Ascending aorta (tissue), 2 donors: Measurements from ENCODE around the gene SRD5A2. TPM values are rescaled to one million over a fixed set of nuclear protein-coding genes. Genes with fewer than 3 reads are reported as not detected.

Experiments used
- DNase-seq, 2 donors: peaks; one replicate each; pipeline ENCODE4 v3.0.0-alpha.2; 2019; ENCODE audit warnings: low spot score in 2 of 2
- H3K27ac ChIP-seq, 2 donors: fragments of 200-600 bp; sonication (generic); one replicate each; pipeline ENCODE4 v1.5.1; 2016 to 2017; ENCODE audit warnings: mild to moderate bottlenecking in 1 of 2
- H3K27me3 ChIP-seq: fragments of 200-600 bp; sonication (generic); one replicate; pipeline ENCODE4 v1.5.1; 2017
- H3K36me3 ChIP-seq, 2 donors: fragments of 200-600 bp; sonication (generic); one replicate each; pipeline ENCODE4 v1.5.1; 2016
- H3K4me1 ChIP-seq, 2 donors: fragments of 200-600 bp; sonication (generic); one replicate each; pipeline ENCODE4 v1.5.1; 2016 to 2017; ENCODE audit warnings: mild to moderate bottlenecking in 1 of 2
- H3K4me3 ChIP-seq, 2 donors: fragments of 200-600 bp; sonication (generic); one replicate each; pipeline ENCODE4 v1.5.1; 2016 to 2017; ENCODE audit warnings: mild to moderate bottlenecking in 1 of 2
- H3K9me3 ChIP-seq, 2 donors: fragments of 200-600 bp; sonication (generic); one replicate each; pipeline ENCODE4 v1.5.1; 2016
- intact Hi-C: fragments of 100-400 bp; cut with DNase I; formaldehyde crosslinking; loops from one replicate; pipeline ENCODE4 v1.15.1; 2023
- total RNA-seq: library from RNA; depleted of rRNA; stranded (reverse); fragments of >200 nt; gene quantifications from one replicate; pipeline ENCODE4 v1.1.0, GENCODE V29; 2016
- TF ChIP-seq, protein P1 (sequence below), 3 experiments: fragments of 200-600 bp in 2 of 3; fragments of 450-650 bp in 1 of 3; sonication (generic) in 2 of 3; IDR thresholded peaks; one replicate each; pipeline ENCODE4 v1.5.1; 2016 to 2019; ENCODE audit warnings: antibody characterized with exemption in 3 of 3, mild to moderate bottlenecking in 1 of 3, moderate library complexity in 1 of 3

Gene SRD5A2
- total RNA-seq, 1 donor from 2014 or later = not detected

DNA sequence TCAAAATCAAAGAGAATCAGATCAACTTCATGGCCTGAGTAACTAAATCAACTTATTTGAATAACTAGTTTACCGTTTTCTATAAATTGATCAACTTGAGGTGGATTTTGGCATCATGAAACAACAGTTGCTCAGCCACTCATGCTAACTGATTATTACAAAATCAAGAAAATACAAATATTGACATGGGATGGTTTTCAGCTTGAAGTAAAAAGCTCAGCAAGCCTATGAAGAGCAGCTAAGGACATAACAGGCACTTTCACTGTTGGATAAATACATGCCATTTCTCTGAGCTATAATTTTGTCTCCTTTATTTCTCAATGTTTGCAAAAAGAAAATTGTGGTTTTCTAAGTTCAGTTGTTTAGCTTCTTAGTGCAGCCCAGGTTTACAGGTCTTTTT, 18.9 kb downstream of the SRD5A2 start:
- Histone ChIP-seq H3K9me3 (no peaks in the 10 kb centered on the region), H3K4me3 (no peak overlapping the region), H3K27me3 (no peaks in the 10 kb centered on the region), H3K4me1 (no peaks in the 10 kb centered on the region), H3K36me3 (no peaks in the 10 kb centered on the region), H3K27ac (no peak overlapping the region)
- intact Hi-C loops = no loop called here
- no peak for DNase-seq
- TF ChIP-seq, protein P1, sequence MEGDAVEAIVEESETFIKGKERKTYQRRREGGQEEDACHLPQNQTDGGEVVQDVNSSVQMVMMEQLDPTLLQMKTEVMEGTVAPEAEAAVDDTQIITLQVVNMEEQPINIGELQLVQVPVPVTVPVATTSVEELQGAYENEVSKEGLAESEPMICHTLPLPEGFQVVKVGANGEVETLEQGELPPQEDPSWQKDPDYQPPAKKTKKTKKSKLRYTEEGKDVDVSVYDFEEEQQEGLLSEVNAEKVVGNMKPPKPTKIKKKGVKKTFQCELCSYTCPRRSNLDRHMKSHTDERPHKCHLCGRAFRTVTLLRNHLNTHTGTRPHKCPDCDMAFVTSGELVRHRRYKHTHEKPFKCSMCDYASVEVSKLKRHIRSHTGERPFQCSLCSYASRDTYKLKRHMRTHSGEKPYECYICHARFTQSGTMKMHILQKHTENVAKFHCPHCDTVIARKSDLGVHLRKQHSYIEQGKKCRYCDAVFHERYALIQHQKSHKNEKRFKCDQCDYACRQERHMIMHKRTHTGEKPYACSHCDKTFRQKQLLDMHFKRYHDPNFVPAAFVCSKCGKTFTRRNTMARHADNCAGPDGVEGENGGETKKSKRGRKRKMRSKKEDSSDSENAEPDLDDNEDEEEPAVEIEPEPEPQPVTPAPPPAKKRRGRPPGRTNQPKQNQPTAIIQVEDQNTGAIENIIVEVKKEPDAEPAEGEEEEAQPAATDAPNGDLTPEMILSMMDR (IDR thresholded peaks at IDR 0.05) = no peak

DNA sequence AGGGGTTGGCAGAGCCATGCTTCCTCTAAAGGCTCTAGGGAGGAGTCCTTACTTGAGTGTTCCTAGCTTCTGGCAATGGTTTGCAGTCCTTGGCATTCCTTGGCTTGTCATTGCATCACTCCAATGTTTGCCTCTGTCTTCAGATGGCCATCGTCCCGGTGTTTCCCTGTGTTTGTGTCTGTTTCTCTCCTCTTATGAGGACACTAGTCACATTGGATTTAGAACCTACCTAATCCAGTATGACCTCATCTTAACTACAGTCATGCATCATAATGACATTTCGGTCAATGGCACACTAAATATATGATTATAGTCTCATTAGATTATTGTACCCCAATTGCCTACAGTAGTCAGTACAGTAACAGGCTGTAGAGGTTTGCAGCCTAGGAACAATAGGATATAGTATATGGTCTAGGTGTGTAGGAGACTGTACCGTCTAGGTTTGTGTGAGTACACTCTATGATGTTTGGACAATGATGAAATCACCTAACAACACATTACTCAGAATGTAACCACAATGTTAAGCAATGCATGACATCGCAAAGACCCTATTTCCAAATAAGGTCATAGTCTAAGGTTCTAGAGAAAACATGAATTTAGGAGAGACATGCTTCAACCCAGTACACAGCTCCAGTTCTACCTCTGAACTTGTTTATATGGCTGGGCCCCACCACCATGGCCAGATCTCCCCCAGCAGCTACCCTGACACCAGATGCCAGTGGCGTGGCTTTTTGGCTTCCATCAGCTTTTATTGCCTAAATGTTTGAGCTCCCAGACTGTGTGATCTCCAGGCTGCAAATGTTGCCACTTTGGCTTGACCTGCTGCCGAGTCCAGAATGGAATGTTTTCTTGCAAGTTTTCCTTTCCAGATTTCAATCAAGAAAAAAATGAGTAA, 22.1 kb downstream of the SRD5A2 start:
- TF ChIP-seq, protein P1 (IDR thresholded peaks at IDR 0.05) = no peak
- Histone ChIP-seq H3K4me1 (no peaks in the 10 kb centered on the region), H3K27me3 (no peaks in the 10 kb centered on the region), H3K9me3 (peaks cover 0 to 3% of the 10 kb centered on the region in 2 donors), H3K4me3 (no peak overlapping the region), H3K27ac (no peak overlapping the region), H3K36me3 (no peaks in the 10 kb centered on the region)
- intact Hi-C loops = no loop called here
- no peak for DNase-seq

DNA sequence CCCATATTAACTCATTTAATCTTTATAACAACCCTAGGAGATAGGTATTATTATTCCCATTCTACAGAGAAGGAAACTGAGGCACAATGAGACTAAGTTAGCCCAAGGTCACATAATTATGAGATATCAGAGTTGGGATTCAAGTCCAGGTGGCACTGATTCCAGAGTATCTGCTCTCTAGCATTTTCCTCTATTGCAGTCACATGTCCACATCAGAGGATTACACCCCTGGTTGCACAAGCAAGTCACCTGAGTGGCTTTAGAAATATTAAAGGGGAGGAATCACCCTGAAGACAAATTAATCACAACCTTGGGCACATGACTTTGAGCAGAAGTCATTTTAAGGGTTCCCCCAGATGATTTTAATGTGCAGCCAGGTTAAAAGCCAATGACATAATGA, 23.8 kb downstream of the SRD5A2 start:
- H3K4me3 ChIP-seq = no peak overlapping the region

DNA sequence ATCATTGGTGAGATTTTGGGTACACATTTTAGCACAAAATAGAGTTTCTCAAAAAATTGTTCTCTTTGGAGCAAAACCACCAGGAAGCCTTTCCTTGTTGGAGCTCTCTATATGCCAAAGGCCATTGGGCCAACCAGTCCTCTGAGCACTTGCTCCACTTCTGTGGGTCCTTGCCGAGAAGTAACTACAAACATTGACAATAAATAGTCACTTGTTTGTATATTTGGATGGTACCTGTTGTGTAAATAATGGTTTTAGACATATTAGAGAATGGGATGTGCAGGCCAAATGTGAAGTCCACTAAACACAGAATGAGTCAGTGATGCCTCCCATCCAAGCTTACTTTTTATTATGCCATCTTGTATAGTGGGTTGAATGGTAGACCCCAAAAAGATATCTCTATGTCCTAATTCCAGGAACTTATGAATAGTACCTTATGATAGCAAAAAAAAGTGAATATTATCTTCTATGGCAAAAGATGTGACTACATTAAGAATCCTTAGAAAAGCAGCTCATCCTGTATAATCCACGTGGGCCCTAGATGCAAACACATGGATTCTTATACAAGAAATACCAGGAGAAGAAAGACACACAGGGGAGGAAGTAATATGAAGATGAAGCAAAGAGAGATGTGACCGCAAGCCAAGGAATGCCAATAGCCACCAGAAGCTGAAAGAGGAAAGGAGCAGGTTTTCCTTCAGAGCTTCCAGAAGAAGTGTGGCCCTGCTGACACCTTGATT, 24.6 kb downstream of the SRD5A2 start:
- Histone ChIP-seq H3K9me3 (peaks cover 0 to 11% of the 10 kb centered on the region in 2 donors), H3K4me1 (no peaks in the 10 kb centered on the region), H3K27me3 (no peaks in the 10 kb centered on the region), H3K4me3 (no peak overlapping the region), H3K36me3 (no peaks in the 10 kb centered on the region), H3K27ac (no peak overlapping the region)
- TF ChIP-seq, protein P1 (IDR thresholded peaks at IDR 0.05) = no peak
- intact Hi-C loops = no loop called here
- no peak for DNase-seq

More for the DNA sequence above, 23.8 kb downstream of the SRD5A2 start:
- TF ChIP-seq, protein P1 (IDR thresholded peaks at IDR 0.05) = no peak
- intact Hi-C loops = no loop called here
- no peaks in the 10 kb centered on the region for H3K27me3 ChIP-seq
- DNase-seq = no peak
- H3K9me3 ChIP-seq = peaks cover 0 to 11% of the 10 kb centered on the region in 2 donors
- no peak overlapping the region for H3K27ac ChIP-seq
- no peaks in the 10 kb centered on the region for H3K36me3 ChIP-seq
- H3K4me1 ChIP-seq = no peaks in the 10 kb centered on the region

DNA sequence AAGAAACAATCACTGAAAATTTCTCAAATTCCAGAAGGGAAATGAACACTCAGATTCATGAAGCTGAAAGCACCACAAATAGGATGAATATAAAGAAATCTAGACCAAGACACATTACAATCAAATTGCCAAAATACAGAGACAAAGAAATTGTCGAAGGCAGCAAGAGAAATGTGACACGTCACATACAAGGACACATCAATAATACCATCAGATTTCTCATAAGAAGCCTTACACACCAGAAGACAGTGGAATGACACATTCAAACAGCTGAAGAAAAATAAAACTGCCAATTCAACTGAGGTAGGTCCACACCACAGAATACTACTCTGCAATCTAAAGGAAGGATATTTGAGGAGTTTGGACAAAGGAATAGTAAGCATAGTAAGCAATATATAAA, 27.4 kb downstream of the SRD5A2 start:
- TF ChIP-seq, protein P1 (IDR thresholded peaks at IDR 0.05) = no peak
- intact Hi-C loops = no loop called here
- no peak for DNase-seq
- H3K36me3 ChIP-seq = no peaks in the 10 kb centered on the region
- no peaks in the 10 kb centered on the region for H3K4me1 ChIP-seq
- H3K27me3 ChIP-seq = no peaks in the 10 kb centered on the region
- peaks cover 0 to 11% of the 10 kb centered on the region in 2 donors for H3K9me3 ChIP-seq
- H3K27ac ChIP-seq = no peak overlapping the region
- H3K4me3 ChIP-seq = no peak overlapping the region
